ENCODE results near the gene PAK3. TPM values are rescaled to one million over a fixed set of nuclear protein-coding genes. Genes with fewer than 3 reads are reported as not detected.

PAK3 gene
- total RNA-seq, 1 donor from 2014 or later: 10.8 TPM

DNA sequence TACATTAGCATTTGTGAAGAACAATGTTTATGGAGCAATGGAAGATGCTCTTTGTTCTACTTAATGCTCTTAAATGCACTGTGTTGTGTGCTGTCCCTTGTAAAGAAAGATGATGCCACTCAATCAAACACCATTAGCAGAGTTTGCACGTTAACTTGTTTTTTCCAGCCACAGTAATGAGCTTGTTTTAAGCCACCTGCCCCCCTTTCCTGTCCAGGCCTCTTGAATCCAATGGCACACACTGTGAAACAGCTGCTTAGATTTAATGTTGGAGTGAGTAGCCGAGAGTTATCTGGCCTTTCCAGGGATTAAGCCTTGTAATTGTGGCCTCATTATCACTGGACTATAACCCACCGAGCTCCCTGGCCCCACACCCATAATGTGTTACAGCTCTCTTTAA, 86.0 kb downstream of the PAK3 start:
- Mint-ChIP-seq H3K27me3 (no peaks in the 10 kb centered on the region), H3K9me3 (no peaks in the 10 kb centered on the region), H3K27ac (no peak overlapping the region), H3K4me1 (ENCODE audit: unreplicated experiment) (peaks cover 18% of the 10 kb centered on the region), H3K36me3 (no peaks in the 10 kb centered on the region), H3K4me3 (no peak overlapping the region)
- TF ChIP-seq CTCF (conservative IDR thresholded peaks at IDR 0.05): no peak
- DNase-seq (ENCODE audit: extremely low spot score, unreplicated experiment): no peak

DNA sequence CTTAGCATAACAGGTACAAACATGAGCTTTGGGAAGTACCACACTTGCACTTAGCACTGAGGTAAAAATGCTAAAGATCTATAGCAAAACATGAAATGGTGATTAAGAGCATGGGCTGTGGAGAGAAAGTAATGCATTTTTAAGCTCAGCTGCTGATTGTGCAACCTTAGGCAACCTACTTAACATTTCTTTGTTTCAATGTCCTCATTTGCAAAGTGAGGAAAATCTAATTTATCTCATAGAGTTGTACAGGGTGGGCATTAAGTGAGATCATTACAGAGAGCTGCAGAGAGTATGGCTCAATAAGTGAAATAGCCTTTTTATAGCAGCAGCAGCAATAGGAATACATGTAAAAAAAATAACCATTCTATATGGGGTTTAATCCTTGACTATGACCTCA, 87.0 kb downstream of the PAK3 start:
- peaks cover 18% of the 10 kb centered on the region for H3K4me1 Mint-ChIP-seq (ENCODE audit: unreplicated experiment)
- no peak overlapping the region for H3K4me3 Mint-ChIP-seq
- TF ChIP-seq CTCF (conservative IDR thresholded peaks at IDR 0.05): no peak
- H3K9me3 Mint-ChIP-seq: no peaks in the 10 kb centered on the region
- no peak for DNase-seq (ENCODE audit: extremely low spot score, unreplicated experiment)
- H3K36me3 Mint-ChIP-seq: no peaks in the 10 kb centered on the region
- no peak overlapping the region for H3K27ac Mint-ChIP-seq
- no peaks in the 10 kb centered on the region for H3K27me3 Mint-ChIP-seq

GRCh38 chrX:111191598-111191997, 95.6 kb downstream of the PAK3 start:
- Mint-ChIP-seq H3K27ac (no peak overlapping the region), H3K27me3 (no peaks in the 10 kb centered on the region), H3K36me3 (no peaks in the 10 kb centered on the region), H3K9me3 (no peaks in the 10 kb centered on the region), H3K4me1 (ENCODE audit: unreplicated experiment) (no peaks in the 10 kb centered on the region), H3K4me3 (no peak overlapping the region)
- no peak for TF ChIP-seq CTCF (conservative IDR thresholded peaks at IDR 0.05)
- DNase-seq (ENCODE audit: extremely low spot score, unreplicated experiment): no peak

GRCh38 chrX:111199505-111199904, 103.5 kb downstream of the PAK3 start:
- Mint-ChIP-seq H3K4me1 (ENCODE audit: unreplicated experiment) (no peaks in the 10 kb centered on the region), H3K36me3 (no peaks in the 10 kb centered on the region), H3K27ac (no peak overlapping the region), H3K27me3 (no peaks in the 10 kb centered on the region), H3K9me3 (no peaks in the 10 kb centered on the region), H3K4me3 (no peak overlapping the region)
- TF ChIP-seq CTCF (conservative IDR thresholded peaks at IDR 0.05): no peak
- no peak for DNase-seq (ENCODE audit: extremely low spot score, unreplicated experiment)

GRCh38 chrX:111200327-111200726, 104.3 kb downstream of the PAK3 start:
- no peaks in the 10 kb centered on the region for H3K4me1 Mint-ChIP-seq (ENCODE audit: unreplicated experiment)
- H3K27me3 Mint-ChIP-seq: no peaks in the 10 kb centered on the region
- no peaks in the 10 kb centered on the region for H3K36me3 Mint-ChIP-seq
- H3K9me3 Mint-ChIP-seq: no peaks in the 10 kb centered on the region
- H3K4me3 Mint-ChIP-seq: no peak overlapping the region
- H3K27ac Mint-ChIP-seq: no peak overlapping the region
- DNase-seq (ENCODE audit: extremely low spot score, unreplicated experiment): no peak
- no peak for TF ChIP-seq CTCF (conservative IDR thresholded peaks at IDR 0.05)

- no peak overlapping the region for H3K4me3 Mint-ChIP-seq
- DNase-seq (ENCODE audit: extremely low spot score, unreplicated experiment): no peak
- H3K27ac Mint-ChIP-seq: no peak overlapping the region
- TF ChIP-seq CTCF (conservative IDR thresholded peaks at IDR 0.05): no peak
- no peaks in the 10 kb centered on the region for H3K9me3 Mint-ChIP-seq
- no peaks in the 10 kb centered on the region for H3K27me3 Mint-ChIP-seq
- H3K4me1 Mint-ChIP-seq (ENCODE audit: unreplicated experiment): no peaks in the 10 kb centered on the region
- no peaks in the 10 kb centered on the region for H3K36me3 Mint-ChIP-seq
Measured at GRCh38 chrX:111207851-111208250, 111.9 kb downstream of the PAK3 start.
